Stimulated activated CD4-positive, alpha-beta T cell treated with anti-CD3 and anti-CD28 coated beads, Interleukin-2, amount 100 ng/mL, for 4 hours (primary cell): ENCODE results near the gene CRYBG1.
A peak's percentile ranks its signal among the peaks of the same experiment; 100 is the strongest.
"Not testable (repeated sequence)": the region's sequence is repeated elsewhere in the genome, so short reads cannot be mapped to it uniquely, and the experiment has no call there.

Source experiments
- DNase-seq: peaks from one replicate; pipeline ENCODE4 v3.0.0-alpha.2; 2020; ENCODE audit warnings: low read depth

Gene CRYBG1

GRCh38 chr6:106528521-106528920 is 168.0 kb downstream of the CRYBG1 start:
- no peak for DNase-seq

GRCh38 chr6:106529438-106529837 is 168.9 kb downstream of the CRYBG1 start:
- DNase-seq: no peak

GRCh38 chr6:106530026-106530425 is 169.5 kb downstream of the CRYBG1 start:
- no peak for DNase-seq

- DNase-seq: no peak
Observed at GRCh38 chr6:106530502-106530901, 170.0 kb downstream of the CRYBG1 start.

- no peak for DNase-seq
Observed at GRCh38 chr6:106533054-106533453, 172.5 kb downstream of the CRYBG1 start.

- DNase-seq: no peak
Observed at GRCh38 chr6:106534004-106534403, 173.5 kb downstream of the CRYBG1 start.

- peak; percentile 44 for DNase-seq
Observed at GRCh38 chr6:106534564-106534982, 174.1 kb downstream of the CRYBG1 start.

- DNase-seq: no peak
Observed at GRCh38 chr6:106535012-106535411, 174.5 kb downstream of the CRYBG1 start.

- DNase-seq: no peak
Observed at GRCh38 chr6:106536357-106536756, 175.8 kb downstream of the CRYBG1 start.

GRCh38 chr6:106536851-106537250 is 176.3 kb downstream of the CRYBG1 start:
- no peak for DNase-seq

GRCh38 chr6:106537662-106538061 is 177.1 kb downstream of the CRYBG1 start:
- no peak for DNase-seq

- no peak for DNase-seq
Observed at GRCh38 chr6:106538145-106538544, 177.6 kb downstream of the CRYBG1 start.

GRCh38 chr6:106539936-106540335 is 179.4 kb downstream of the CRYBG1 start:
- DNase-seq: no peak

- no peak for DNase-seq
Observed at GRCh38 chr6:106540432-106540831, 179.9 kb downstream of the CRYBG1 start.

- DNase-seq: no peak
Observed at GRCh38 chr6:106540907-106541306, 180.4 kb downstream of the CRYBG1 start.

- no peak for DNase-seq
Observed at GRCh38 chr6:106546261-106546690, 185.8 kb downstream of the CRYBG1 start.

GRCh38 chr6:106546691-106547414 is 186.3 kb downstream of the CRYBG1 start:
- no peak for DNase-seq

- DNase-seq: no peak
Observed at GRCh38 chr6:106547601-106548453, 187.3 kb downstream of the CRYBG1 start.

GRCh38 chr6:106548926-106549455 is 188.5 kb downstream of the CRYBG1 start:
- not testable (repeated sequence) for DNase-seq

GRCh38 chr6:106549521-106549920 is 189.0 kb downstream of the CRYBG1 start:
- no peak for DNase-seq

GRCh38 chr6:106551155-106551554 is 190.6 kb downstream of the CRYBG1 start:
- no peak for DNase-seq

GRCh38 chr6:106553440-106553839 is 192.9 kb downstream of the CRYBG1 start:
- no peak for DNase-seq

GRCh38 chr6:106555767-106556166 is 195.2 kb downstream of the CRYBG1 start:
- DNase-seq: no peak
